Spinal cord (tissue), 10 donors: ENCODE data around the gene SEC61A1. TPM values are rescaled to one million over a fixed set of nuclear protein-coding genes. Genes with fewer than 3 reads are reported as not detected.

Experiments
- DNase-seq, 6 donors: peaks; one replicate each; pipeline versions ENCODE4 v3.0.0 to v3.0.0-alpha.2; 2013 to 2015; ENCODE audit warnings: low spot score in 6 of 6, low read depth in 4 of 6
- H3K27ac ChIP-seq: one replicate; pipeline ENCODE4 v1.5.1; 2013; ENCODE audit warnings: low read depth, low read length, control low read depth
- H3K27me3 ChIP-seq: one replicate; pipeline ENCODE4 v1.6.1; 2013; ENCODE audit warnings: low read length; ENCODE audit not compliant: control insufficient read depth, insufficient read depth
- H3K36me3 ChIP-seq: one replicate; pipeline ENCODE4 v1.6.1; 2013; ENCODE audit warnings: low read length; ENCODE audit not compliant: control insufficient read depth, insufficient read depth
- H3K4me1 ChIP-seq: one replicate; pipeline ENCODE4 v1.6.1; 2013; ENCODE audit warnings: low read length; ENCODE audit not compliant: control insufficient read depth, insufficient read depth
- H3K4me3 ChIP-seq: one replicate; pipeline ENCODE4 v1.5.1; 2013; ENCODE audit warnings: low read depth, low read length, control low read depth
- H3K9me3 ChIP-seq: one replicate; pipeline ENCODE4 v1.6.1; 2013; ENCODE audit warnings: low read length; ENCODE audit not compliant: control insufficient read depth, insufficient read depth
- WGBS: methylation state at CpG from one replicate; pipeline ENCODE4 v1.1.5; 2013; ENCODE audit warnings: missing lambda C conversion rate; ENCODE audit not compliant: insufficient coverage; 5-methylcytosine and 5-hydroxymethylcytosine counted together
- polyA plus RNA-seq, 2 donors: library from polyadenylated mRNA; unstranded; fragments of 120-200 nt; gene quantifications; one replicate each; pipeline ENCODE4 v1.2.1, GENCODE V29; 2013; ENCODE audit not compliant: insufficient read length in 2 of 2
- total RNA-seq, 2 donors: library from RNA; depleted of rRNA in 1 of 2; stranded (reverse); fragments of 120-200 nt in 1 of 2; fragments of >200 nt in 1 of 2; gene quantifications; one replicate each; pipeline versions ENCODE4 v1.2.3 to v1.2.4, GENCODE V29; 2013 to 2014
- donor health status: healthy.

Gene SEC61A1
- total and polyA plus RNA-seq, 4 donors = 119 to 177 (median 150) TPM

DNA sequence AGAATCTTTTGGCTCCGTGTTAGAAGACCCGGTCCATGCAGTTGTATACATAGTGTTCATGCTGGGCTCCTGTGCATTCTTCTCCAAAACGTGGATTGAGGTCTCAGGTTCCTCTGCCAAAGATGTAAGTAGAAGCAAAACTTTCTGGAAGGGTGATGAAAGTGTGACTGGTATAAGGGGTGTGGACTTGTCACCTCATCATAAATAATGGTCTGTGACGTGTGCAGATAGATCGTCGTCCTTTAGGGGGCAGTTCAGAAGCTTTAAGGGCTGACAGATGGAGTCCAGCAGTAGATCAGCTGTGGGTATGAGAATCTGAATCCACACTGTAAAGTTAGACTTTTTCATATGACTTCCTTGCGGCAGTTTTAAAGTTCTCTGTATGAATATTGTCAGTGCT lies 15.3 kb downstream of the SEC61A1 start:
- Histone ChIP-seq H3K27ac (no peak overlapping the region), H3K27me3 (no peaks in the 10 kb centered on the region), H3K9me3 (no peaks in the 10 kb centered on the region), H3K4me1 (no peaks in the 10 kb centered on the region), H3K36me3 (peaks cover 91% of the 10 kb centered on the region), H3K4me3 (no peak overlapping the region)
- 100% methylated on average over 3 of the region's 7 CpGs for WGBS
- no peak for DNase-seq

DNA sequence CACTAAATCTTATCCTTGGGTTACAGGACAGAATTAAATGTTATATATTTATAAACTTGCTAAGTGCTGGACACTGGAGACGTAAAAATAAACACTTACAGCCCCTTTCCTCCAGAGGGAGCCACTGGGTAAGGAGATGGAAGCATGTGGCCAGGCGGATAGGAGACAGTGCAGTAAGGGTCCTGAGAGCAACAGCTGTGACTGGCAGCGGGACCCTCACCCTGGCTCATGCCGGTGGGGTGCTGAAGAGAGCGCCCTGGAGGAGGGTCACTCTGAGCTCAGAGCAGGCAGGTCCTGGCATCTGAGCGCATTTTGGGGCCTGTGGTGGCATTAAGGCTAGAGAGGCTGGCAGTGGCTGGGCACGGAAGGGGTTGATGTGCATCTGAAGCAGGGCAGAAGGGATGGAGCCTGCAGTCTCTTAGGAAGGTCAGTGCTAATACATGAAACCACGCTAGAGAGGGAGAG lies 16.0 kb downstream of the SEC61A1 start:
- peak in 2 of 6 donors; percentile 31 to 62 for DNase-seq
- Histone ChIP-seq H3K27me3 (no peaks in the 10 kb centered on the region), H3K9me3 (no peaks in the 10 kb centered on the region), H3K36me3 (peaks cover 91% of the 10 kb centered on the region), H3K27ac (no peak overlapping the region), H3K4me1 (peaks cover 3% of the 10 kb centered on the region), H3K4me3 (no peak overlapping the region)
- 83% methylated on average over 7 of the region's 8 CpGs for WGBS

DNA sequence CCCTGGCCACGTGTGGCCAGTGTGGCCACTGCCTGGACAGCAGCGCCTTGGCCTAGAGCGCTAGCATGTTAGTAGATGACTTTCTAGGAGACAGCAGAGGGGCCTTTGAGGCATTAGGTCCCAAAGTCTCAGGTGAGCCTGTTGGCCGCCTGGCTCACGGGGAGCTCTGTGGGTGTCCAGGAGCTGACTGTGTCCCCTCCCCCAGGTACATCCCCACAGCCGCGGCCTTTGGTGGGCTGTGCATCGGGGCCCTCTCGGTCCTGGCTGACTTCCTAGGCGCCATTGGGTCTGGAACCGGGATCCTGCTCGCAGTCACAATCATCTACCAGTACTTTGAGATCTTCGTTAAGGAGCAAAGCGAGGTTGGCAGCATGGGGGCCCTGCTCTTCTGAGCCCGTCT lies 17.0 kb downstream of the SEC61A1 start:
- peaks cover 85% of the 10 kb centered on the region for H3K36me3 ChIP-seq
- H3K4me3 ChIP-seq = no peak overlapping the region
- peaks cover 4% of the 10 kb centered on the region for H3K4me1 ChIP-seq
- no peaks in the 10 kb centered on the region for H3K27me3 ChIP-seq
- H3K27ac ChIP-seq = no peak overlapping the region
- 92% methylated on average over 14 of the region's 15 CpGs for whole genome bisulfite sequencing
- DNase-seq = no peak
- H3K9me3 ChIP-seq = no peaks in the 10 kb centered on the region

DNA sequence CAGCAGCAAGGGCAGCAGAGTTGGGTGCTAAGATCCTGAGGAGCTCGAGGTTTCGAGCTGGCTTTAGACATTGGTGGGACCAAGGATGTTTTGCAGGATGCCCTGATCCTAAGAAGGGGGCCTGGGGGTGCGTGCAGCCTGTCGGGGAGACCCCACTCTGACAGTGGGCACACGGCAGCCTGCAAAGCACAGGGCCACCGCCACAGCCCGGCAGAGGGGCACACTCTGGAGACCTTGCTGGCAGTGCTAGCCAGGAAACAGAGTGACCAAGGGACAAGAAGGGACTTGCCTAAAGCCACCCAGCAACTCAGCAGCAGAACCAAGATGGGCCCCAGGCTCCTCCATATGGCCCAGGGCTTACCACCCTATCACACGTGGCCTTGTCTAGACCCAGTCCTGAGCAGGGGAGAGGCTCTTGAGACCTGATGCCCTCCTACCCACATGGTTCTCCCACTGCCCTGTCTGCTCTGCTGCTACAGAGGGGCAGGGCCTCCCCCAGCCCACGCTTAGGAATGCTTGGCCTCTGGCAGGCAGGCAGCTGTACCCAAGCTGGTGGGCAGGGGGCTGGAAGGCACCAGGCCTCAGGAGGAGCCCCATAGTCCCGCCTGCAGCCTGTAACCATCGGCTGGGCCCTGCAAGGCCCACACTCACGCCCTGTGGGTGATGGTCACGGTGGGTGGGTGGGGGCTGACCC lies 18.8 kb downstream of the SEC61A1 start:
- H3K27me3 ChIP-seq = no peaks in the 10 kb centered on the region
- no peaks in the 10 kb centered on the region for H3K9me3 ChIP-seq
- peaks cover 71% of the 10 kb centered on the region for H3K36me3 ChIP-seq
- no peak overlapping the region for H3K27ac ChIP-seq
- DNase-seq = no peak
- WGBS = 94% methylated on average over 9 of the region's 13 CpGs
- H3K4me1 ChIP-seq = peaks cover 17% of the 10 kb centered on the region
- no peak overlapping the region for H3K4me3 ChIP-seq

DNA sequence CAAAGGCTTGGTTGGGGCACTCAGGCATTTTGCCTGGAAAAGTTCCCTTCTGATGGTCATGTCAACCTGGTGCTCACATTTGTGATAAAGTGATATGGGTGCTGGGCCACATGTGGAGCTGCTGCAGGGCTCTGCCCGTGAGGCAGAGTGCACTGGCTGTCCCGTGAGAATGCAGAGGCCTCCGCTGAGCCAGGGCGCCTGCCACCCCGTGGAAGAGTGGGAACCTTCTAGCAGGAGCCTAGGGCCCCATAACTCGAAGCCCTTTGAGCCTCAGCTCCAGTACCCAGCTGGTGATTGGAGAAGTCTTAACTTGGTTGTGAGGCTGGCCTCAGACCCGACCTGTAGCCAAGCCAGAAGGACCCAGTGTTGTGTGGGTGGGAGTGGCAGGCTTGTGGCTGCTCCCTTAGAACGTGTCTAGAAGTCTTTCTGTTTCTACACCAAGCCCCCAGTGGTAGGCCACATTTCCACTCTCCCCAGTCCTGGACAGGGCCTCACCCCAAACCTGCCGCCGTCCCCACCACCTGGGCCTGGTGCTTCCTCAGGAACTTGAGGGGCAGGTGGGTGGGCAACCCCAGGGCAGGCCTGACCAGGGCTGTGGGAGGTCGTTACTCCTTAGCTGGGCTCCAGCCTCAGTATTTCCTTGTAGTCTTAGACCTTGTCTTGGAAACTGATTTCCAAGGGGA lies 19.7 kb downstream of the SEC61A1 start:
- Histone ChIP-seq H3K27me3 (peaks cover 5% of the 10 kb centered on the region), H3K27ac (no peak overlapping the region), H3K4me3 (no peak overlapping the region), H3K36me3 (peaks cover 63% of the 10 kb centered on the region), H3K9me3 (no peaks in the 10 kb centered on the region), H3K4me1 (peaks cover 25% of the 10 kb centered on the region)
- 79% methylated on average over 11 of the region's 11 CpGs for WGBS
- DNase-seq = no peak

DNA sequence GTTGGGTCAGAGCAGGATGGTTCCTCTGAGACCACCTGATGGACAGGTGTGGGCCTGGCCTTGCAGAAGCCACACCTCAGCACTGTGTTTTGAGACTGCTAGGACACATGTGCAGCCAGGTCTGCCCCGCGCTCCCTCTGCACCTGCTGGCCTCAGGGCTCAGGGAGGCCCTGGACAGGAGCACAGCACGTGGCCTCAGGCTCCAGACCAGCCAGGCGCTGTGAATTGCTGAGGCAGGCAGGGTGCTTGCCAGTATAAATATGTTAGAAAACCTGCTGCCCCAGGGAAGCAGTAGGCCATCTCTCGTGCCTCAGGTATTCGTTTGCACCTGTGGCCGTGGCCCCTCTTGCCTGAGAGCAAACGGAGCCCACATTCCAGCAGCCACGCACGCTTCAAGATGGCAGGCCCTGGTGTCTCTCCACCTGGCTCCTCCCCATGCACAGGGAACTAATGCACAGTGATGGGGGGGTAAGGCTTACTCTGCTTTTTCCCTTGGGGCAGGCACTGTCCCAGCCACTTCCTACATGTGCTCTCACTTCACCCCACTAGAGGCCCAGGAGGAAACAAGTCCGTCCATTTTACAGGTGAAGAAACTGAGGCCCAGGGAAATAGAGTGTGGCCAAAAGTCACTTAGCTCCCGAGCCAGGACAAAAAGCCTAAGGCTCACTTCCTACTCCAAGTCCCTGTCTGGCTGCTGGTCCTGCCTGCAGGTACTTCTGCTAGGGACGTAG lies 20.4 kb downstream of the SEC61A1 start:
- peaks cover 31% of the 10 kb centered on the region for H3K4me1 ChIP-seq
- no peaks in the 10 kb centered on the region for H3K9me3 ChIP-seq
- H3K27ac ChIP-seq = no peak overlapping the region
- no peak overlapping the region for H3K4me3 ChIP-seq
- no peak for DNase-seq
- peaks cover 5% of the 10 kb centered on the region for H3K27me3 ChIP-seq
- 95% methylated on average over 10 of the region's 13 CpGs for WGBS
- H3K36me3 ChIP-seq = peaks cover 61% of the 10 kb centered on the region

DNA sequence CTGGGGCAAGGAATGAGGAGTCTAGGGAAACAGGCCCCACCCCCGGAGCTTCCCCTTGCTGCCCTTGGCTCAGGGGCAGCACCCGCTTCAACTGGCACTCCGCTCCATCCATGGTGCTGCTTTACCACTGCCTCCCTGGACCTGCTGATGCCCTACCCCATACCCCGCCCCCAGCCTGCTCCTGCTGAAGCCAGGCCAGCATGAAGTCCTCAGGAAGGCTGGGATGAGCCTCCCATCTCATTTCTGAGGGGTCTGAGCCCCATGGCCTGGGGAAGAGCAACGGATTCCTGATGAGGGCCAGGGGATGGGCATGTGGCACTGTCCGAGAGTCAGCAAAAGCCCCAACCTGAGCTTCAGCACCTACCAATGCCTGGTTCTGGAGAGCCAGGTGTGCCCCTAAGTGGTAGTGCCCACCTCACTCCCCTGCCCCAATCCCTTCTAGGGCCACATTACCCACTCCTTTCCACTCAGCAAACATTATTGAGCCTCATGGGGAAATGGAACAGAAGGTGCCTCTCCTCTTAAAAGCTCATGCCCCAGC lies 21.0 kb downstream of the SEC61A1 start:
- no peak for DNase-seq
- Histone ChIP-seq H3K4me3 (no peak overlapping the region), H3K27me3 (peaks cover 5% of the 10 kb centered on the region), H3K9me3 (no peaks in the 10 kb centered on the region), H3K36me3 (peaks cover 57% of the 10 kb centered on the region), H3K27ac (no peak overlapping the region), H3K4me1 (peaks cover 37% of the 10 kb centered on the region)
- WGBS = 93% methylated on average over 6 of the region's 6 CpGs

DNA sequence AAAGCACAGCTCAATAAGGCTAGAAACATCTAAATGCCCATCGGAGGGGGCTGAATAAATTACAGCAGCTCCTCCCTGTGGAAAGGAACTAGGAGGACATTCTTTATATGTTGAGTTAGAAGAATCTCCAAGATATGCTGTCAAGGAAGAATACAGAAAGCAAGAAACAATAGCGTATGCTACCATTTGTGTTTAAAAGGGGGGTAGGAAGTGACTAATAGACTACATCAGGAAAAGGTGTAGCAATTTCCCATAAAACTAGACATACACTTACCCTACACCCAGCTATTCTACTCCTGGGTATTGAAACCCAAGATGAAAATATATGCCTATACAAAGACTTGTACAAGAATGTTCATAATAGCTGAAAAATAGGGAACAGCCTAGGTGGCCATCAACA lies 21.6 kb downstream of the SEC61A1 start:
- peaks cover 5% of the 10 kb centered on the region for H3K27me3 ChIP-seq
- H3K9me3 ChIP-seq = no peaks in the 10 kb centered on the region
- WGBS = no CpG with 5 or more reads among the region's 2 CpGs
- H3K4me1 ChIP-seq = peaks cover 37% of the 10 kb centered on the region
- peaks cover 55% of the 10 kb centered on the region for H3K36me3 ChIP-seq
- no peak overlapping the region for H3K4me3 ChIP-seq
- no peak for DNase-seq
- no peak overlapping the region for H3K27ac ChIP-seq

DNA sequence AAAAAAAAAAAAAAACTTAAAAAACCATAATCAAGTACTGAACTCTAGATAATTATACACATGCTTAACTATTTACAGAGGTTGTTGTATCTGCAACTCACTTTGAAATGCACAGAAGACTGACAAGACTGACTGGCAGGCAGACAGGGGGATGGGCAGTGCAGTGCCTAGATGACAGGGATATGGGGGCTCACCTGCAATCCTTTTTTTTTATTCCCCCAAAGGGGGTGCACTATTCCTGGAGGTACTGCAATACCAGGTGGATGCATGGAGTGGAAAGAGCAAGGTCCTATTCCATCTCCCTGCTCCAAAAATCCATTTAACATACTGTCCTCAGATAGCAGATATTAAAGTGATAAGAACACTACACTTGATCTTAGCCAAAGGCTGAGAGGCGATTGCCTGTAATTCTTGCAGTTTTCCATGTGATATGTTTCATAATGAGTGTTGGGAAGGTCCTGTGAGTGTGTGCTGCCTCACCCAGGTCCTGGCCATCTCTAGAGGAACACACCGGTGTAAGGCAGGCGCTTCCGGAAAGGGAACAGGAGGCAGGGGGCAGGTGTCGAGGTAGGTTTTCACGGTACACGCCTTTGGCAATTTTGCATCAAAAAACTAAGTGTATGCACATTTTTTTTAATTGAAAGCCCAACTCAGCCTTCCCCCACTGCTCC lies 22.7 kb downstream of the SEC61A1 start:
- Histone ChIP-seq H3K4me3 (peak overlapping the region; percentile 45), H3K36me3 (peaks cover 58% of the 10 kb centered on the region), H3K27ac (no peak overlapping the region), H3K4me1 (peaks cover 37% of the 10 kb centered on the region), H3K27me3 (peaks cover 5% of the 10 kb centered on the region), H3K9me3 (no peaks in the 10 kb centered on the region)
- no peak for DNase-seq
- WGBS = 24% methylated on average over 5 of the region's 7 CpGs
